Embryonic facial prominence (tissue), 1 donor: ENCODE measurements around the gene ERAL1.
"Not testable (repeated sequence)": the region's sequence is repeated elsewhere in the genome, so short reads cannot be mapped to it uniquely, and the experiment has no call there.

Experiments used
- DNase-seq: peaks from one replicate; pipeline ENCODE4 v3.0.0-alpha.2; 2016; ENCODE audit errors: extremely low spot score

Gene ERAL1

DNA sequence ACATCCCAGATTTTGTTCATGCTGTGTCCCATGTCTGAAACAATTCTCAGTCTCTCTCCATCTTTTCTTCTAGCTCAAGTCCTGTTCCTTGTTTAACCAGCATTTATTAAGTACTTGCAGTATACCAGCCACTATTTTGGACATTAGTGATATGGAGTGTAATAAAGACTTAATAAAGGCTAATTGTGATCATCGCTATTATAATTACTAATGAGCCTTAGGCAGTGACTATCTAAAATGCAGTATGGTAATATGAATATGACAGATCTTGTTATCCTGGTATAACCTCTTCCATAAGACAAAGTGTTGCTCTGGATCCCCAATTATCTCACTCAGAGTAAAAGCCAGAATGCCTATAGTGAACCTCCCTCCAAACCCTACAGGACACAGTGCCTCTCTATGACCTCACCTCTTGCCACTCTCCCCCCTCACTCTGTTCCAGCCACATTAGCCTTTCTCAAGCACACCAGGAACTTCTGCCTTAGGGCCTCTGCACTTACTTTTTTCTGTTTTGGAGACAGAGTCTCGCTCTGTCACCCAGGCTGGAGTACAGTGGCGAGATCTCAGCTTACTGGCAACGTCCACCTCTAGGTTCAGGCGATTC lies 44.5 kb downstream of the ERAL1 start:
- DNase-seq = no peak

DNA sequence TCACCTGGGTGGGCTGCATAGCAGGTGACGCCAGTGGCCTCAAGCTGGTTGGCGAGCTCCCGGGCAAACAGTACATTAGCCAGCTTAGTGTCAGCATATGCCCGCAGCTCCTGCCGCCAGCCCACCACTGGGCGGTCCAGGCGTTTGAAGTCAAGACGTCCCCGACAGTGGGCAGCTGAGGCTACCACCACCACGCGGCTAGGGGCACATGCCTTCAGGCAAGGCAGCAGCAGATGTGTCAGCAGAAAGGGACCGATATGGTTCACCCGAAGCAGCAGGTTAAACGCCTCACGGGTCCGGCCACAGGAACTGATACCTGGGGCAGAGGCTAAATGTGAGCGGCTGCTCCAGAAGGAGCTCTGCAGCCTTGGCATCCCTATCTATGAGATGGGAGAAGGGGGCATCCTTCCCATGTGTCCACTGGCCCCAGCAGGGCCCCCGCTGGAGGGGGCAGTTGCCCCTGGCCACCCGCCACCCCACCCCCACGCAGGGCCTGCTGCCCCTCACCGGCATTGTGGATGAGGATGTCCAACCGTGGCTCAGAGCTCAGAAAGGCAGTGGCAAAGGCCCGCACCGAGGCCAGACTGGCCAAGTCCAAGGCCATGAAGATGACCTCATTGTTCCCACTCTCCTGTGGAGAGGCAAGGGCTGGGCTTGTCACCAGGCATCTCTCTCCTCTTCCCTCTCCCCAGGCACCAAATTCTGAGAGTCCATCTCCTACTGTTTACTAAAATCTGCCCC lies 46.3 kb downstream of the ERAL1 start:
- DNase-seq = no peak

DNA sequence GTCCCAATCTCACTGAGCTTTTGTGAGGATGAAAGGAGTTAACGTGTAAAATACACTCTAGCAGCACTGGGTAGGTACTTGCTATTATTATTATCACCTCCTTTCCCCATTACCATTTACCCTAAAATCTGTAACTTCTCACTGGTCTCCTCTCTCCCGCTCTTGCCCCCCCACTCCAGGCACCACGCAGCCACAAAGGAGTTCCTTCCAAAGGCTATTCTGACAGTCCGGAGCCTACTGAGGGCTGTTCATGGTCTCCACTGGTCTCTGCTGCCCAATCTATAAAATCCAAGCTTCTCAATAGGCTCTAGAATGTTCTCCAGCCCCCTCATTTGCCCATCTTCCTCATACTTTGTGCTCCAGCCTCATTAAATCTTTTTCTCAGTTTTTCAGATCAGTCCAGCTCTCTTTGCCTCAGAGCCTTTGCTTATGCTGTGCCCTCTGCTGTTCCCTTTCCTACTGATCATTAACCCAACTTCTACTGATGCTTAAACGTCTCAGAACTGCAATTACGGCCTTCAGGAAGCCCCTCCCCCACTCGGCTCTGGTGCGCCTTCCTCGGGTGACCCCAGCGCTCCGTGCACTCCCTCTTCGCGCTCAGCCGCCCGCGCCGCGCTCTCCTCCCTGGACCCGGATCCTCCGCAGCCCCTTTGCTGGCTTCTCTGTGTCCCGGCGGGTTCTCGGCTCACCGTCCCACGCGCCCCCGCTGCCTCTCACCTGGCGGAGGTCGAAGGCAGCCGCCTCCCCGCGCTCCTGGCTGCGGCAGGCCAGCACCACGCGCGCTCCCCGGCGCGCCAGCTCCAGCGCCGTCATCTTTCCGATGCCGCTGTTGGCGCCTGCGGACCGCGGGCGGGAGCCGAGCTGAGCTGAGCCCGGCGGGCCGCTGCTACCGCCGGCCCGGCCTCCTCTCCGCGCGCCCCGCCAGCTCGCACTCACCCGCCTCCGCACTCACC lies 47.3 kb downstream of the ERAL1 start:
- no peak for DNase-seq

DNA sequence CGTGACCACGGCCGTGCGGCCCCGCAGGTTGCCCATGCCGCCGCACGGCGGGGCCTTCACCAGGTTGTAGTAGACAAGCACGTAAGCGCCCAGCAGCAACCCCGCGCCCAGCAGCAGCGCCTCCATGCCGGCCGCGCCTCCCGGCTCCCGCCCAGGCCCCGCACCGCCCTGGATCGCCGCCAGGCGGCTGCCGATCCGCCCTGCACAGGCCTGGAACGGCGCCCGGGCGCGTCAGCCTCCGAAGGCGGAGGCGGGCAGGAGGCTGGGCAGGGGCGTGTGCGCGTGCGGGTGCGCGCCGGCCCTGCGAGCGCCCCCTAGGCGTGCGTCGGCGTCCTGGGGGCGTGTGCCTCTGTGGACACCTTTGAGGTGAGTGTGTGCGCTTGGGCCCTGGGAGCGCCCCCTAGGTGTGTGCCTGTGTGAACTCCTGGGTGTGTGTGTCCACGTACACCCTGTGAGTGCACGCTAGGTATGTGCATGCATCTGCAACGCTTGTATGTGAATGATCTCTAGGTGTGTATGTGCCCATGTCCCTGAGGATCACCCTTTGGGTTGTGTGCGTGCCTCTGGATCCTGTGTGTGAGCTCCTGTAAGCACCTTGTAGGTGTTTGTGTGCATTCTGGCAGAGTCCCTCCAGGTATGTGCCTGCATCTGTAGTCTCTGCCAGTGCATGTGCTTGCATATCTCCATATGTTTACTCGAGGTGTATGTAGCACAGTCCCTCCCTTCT lies 48.2 kb downstream of the ERAL1 start, which contains the start of gene DHRS13:
TSS of gene DHRS13 (minus strand) at position 261 of the 727 bp plus-strand sequence. CDS start at position 126, 135 bp downstream.
- peak; percentile 83 for DNase-seq

DNA sequence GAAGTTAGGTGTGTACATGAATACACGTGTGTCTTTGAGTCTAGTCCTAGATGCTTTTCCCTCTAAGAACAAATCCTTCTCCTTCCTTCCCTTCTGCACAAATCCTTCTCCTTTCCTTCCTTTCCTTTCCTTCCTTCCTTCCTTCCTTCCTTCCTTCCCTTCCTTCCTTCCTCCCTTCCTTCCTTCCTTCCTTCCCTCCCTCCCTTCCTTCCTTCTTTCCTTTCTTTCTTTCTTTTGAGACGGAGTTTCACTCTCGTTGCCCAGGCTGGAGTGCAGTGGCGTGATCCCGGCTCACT lies 48.7 kb downstream of the ERAL1 start:
- DNase-seq = not testable (repeated sequence)

DNA sequence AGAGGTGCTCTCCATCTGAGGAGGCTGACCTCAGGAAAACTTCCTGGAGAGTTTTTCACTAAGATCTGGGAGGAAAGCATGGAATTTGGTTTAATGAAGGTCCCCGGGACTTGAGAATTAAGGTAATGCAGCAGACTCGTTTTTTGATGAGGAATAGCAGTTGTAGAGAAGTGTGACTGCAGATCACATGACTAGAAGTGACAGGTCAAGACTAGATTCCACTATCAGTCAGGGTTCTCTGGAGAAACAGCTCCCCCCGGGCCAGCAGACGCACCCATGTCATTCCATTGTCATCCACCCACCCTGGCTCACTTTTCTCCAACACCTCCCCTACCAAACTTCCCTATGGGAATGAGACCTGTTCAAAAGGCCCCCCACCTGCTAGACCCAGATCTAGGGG lies 50.0 kb downstream of the ERAL1 start:
- no peak for DNase-seq

DNA sequence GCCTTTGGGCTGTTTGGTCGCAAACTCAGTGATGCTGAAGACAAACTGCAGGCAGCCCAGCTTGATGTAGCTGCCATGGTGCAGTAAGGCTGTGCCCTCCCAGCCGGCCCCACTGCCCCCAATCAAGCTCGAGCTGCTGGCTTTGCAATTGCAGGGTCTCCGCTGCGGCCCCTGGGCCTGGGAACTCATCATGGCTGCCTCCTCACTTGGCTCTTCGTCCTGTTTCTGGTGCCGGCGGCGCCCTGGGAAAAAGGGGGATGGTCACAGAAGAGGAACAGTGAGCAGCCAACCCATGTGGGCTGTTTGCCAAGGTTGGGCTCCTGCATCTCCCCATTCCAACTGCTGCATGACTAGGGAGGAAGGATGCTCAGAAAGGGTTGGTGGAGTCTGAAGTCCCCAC lies 51.5 kb downstream of the ERAL1 start:
- no peak for DNase-seq

DNA sequence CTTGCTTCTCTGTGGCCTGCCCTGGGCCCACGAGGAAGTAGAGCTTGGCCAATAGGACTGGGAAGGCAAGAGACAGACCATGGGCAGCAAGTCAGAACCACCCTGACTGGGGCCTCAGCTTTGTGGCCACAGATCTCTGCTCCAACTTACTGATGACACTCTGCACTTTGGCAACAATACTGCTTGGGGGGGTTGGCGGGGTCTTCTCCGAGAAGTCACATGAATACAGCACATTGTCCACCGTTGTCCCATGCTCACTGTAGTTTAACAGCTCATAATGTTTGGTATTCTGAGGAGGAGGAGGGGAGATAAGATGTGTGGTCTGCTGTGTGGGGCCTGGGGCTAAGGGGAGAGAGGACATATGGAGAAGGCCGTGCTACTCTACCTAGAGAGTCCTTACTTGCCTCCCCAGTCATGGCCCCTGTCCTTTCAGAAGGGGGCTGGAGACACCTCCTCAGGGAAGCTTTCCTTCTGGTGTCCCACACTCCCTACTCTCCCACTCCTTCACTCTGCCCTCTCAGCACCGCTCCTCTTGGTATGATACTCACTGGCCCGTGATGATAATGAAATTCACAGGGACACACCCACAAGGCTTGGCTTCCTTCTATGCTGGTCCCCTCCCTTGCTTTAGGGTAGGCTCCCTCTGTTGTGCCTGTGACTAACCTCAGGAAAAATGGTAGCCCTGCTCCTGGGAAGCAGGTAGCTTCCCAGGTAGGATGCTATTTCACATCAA lies 52.1 kb downstream of the ERAL1 start:
- no peak for DNase-seq

DNA sequence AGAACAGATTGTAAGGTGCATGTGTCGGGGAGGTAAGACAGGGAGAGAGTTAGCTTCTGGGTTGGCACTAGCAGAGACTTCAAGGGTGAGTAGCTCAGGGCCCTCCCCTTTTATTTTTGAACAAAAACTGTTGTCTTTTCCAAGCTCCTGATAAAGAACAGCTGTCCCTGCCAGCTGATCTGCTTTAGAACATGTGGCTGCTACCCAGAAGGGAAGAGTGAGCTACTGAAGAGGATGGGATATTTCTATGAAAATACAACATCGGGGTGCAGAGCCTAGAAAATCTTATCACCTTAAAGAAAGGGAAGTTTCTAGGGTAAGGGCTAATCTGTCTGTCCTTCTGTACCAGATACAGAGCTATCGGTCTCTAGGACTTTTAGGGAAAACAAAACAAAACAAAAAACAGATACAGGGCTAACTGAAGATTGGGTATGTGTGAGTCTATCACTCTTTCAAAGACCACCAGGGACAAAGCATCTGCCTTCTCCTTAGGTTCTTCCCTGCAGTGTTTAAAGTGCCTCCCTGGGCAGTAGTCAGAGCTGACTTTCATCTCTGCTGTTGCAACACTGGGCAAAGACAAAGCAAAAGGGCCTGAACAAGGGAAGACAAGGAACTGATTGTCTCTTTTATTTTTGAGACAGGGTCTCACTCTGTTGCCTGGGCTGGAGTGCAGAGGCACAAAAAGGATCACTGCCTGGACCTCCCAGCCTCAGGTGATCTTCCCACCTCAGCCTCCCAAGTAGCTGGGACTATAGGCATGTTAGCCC lies 53.1 kb downstream of the ERAL1 start:
- DNase-seq = no peak

DNA sequence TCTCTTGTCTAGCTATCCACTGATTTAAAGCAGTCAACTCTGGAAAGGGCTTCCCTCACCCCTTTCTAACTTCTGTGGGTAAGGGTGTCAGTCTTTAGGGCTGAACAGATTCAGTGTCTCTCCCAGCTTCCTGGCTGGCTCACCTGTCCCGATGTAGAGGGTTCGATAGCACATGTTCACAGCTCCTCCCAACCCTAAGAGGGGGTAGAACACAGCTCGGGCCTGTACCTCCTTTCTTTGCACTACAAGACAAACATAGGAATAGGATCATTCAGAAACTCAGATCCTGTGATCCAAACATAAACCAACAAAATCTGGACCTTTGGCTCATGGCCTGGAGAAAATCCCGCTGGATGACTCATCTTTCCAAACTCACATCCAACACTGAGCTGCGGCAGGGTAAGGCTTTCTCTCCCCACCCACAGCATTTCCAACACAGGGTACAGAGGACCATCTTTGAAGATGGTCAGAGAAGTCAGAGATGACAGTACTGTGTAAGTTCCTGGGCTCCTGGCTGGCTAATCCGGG lies 53.9 kb downstream of the ERAL1 start:
- no peak for DNase-seq

DNA sequence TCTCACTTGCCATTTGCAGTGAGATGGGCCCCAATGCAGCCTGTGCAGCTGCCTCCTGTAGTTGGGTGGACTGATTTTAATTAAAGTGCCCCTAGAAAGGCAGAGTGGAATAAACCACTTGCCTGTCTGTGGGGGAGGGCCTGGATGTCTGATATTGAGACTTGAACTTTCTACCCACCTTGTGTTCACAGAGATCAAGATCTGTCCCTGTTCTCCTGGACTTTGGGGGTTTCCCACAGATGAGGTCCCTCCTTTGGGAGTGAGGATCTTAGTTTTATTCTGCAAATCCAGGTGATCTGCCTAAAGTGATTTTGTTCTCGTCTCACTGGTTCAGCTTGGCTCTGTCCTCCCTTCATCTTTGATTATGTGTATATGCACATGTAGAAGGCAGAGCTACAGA lies 55.7 kb downstream of the ERAL1 start:
- no peak for DNase-seq
